Measurements from ENCODE around the gene KRT4.

Gene KRT4

DNA sequence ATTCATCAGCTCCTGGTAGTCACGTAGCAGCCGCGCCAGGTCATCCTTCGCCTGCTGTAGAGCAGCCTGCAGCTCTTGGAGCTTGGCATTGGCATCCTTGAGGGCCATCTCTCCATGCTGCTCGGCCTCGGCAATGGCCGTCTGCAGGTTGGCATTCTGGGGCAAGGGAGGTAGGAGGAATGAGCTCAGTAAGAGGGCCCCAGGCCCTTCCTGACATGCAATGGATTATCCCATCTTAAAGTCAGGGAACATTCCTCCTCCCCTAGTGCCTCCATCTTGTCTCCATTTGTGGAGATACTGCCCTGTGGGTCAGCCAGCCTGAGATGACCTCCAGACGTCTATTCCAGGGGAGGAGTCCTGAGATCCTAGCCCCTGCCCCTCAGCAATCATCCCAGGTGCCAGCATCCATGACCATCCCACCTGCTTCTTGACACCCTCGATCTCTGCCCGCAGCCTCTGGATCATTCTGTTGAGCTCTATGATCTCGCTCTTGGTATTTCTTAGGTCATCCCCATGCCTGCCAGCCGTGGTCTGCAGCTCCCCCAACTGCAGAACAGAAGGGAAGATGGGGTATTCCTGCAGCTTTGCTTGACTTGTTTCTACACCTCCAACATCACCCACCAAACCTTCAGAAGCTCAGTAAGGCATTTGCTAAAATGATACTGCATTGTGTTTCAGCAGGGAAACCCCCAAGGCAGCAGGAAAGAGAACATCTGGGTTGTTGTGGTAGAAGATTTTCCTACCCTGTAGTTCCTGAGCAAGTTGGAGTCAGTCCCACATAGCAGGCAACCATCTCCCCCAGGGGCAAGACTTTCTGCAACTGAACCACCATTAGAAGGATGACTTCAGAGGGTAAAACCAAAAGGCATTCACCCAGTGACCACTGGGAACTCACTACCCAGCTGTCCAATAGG, 22.4 kb downstream of the KRT4 start:
- no peak for DNase-seq

DNA sequence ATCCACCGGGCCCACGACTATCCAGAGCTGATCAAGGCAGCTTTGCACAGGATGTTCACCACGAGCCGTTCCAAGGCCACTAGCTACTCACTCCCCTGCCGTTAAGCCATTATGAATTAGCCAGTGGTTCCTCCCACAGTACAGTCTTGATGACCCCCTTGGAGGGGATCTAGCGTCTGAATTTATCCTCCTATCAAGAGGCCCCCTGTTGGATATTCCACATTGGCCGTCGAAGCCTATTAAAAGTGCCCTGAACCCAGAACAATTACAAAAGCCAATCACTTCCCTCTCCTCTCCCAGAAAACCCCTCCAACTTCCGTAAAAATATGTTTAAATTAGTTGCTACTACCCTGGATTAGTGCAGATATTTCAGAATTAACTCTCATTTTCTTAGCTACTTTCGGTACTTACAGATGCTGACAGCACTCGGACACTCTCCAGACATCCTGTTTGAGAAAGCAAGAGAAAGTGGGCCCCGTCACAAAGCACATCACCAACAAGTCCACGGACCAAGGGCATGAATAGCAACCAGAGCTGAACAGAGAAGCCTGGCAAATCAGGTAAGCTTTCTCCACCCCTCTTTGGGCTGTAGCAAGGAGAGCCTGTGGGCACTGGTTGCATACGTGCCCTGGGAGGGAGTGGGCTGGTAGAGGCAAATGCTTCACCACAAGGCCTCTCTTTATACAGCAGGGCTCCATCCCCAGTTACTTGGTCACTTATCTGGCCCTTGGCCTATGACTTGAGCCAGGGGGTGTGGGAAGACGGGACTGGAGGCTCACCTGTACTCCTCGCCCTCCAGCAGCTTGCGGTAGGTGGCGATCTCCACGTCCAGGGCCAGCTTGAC, 23.3 kb downstream of the KRT4 start:
- no peak for DNase-seq

DNA sequence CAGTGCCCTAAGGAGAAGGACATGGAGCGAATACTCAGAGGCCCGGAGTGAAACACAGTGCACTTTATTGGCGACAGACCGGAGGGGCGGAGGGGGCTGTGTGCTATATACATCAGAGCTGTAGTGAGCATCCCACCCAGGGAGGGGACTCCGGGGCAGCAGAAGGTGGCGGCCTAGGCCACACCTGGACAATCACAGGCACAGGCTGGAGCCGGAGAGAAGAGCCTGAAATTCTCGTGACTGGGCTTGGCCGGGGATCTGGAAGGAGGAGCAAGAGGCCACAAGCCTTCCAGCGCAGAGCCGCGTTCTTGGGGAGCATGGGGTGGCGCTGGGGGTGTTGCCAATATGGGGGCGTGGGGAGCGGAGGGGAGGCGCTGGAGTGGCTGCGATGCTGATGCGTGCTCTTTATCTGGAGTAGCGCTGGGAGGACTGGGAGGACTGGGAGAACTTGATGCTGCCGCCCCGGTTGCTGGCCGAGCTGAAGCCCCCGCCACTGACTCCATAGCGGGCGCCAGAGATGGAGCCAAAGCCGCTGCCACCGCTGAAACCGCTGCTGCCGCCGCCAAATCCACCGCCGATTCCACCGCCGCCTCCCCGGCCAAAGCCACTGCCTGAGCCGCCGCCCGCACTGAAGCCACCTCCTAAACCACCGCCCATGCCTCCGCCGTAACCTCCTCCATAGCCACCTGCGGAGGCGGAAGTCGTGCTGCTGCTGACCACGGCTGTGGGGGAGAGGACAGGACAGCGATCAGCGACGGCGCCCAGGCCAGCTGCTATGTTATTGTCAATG, 24.1 kb downstream of the KRT4 start:
- no peak for DNase-seq

DNA sequence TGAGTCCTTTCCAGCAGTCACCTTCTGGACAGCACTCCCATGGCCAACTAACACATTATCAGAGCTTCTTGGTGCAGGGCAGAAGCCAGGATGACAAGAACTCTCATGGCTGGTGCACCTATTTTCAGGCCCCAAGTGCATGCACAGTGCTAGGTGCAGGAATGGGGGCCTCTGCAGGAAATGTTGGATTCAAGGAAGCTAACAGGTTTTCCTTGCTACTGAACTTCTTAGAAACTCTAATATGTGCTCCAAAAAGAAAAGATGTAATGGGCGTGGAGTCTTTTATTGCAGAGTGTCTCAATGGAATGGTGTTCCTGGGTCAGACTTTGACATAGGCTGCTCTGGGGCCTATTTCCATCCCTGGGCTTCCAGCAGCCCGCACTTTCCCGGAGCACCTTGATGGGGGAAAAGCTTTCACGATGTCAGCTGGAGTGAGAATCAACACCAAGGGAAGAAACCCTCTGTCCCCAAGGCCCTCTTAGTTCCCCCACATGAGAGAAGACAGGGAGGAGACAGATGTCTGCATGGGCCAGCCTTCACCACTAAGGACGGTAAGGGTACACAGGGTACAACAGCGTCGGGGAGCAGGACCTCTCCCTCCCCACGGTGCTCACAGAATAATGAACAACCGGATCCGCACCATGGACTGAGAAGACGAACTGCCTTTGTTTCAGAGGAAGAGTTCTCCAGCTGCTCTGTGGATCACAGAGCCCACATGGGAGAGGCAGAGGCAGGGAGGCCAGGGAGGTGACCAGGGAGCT, 24.9 kb downstream of the KRT4 start:
- no peak for DNase-seq

DNA sequence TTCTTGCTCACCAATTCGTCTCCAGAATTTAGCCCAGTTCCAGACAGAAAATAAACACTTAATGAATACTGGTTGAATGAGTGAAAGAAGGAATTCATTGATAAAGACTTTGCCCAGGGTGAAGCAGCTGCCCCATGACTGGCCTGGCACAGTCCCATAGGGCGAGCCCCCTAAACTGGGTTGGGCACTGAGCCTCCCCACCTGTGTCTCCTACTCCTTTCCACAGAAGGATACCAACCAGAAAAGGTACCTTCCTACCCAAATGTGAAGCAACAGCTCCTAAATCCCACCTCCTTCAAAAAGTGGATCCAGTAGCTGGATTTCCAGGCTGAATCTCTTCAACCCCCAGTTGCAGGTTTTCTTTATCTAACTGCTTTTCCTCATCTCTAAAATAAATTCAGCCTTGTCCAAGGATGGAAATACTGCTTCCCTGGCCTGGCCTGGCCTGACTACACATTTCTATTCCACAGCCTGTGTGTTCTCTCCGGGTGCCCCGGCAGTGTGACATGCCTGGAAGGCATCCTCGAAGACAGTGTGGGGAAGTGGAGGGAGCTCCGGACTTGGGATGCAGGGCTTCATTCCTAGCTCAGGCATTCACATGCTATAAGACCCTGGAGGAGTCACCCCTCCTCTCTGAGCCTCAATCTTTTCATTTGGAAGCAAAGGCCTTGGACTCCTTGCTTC, 25.6 kb downstream of the KRT4 start:
- no peak for DNase-seq

DNA sequence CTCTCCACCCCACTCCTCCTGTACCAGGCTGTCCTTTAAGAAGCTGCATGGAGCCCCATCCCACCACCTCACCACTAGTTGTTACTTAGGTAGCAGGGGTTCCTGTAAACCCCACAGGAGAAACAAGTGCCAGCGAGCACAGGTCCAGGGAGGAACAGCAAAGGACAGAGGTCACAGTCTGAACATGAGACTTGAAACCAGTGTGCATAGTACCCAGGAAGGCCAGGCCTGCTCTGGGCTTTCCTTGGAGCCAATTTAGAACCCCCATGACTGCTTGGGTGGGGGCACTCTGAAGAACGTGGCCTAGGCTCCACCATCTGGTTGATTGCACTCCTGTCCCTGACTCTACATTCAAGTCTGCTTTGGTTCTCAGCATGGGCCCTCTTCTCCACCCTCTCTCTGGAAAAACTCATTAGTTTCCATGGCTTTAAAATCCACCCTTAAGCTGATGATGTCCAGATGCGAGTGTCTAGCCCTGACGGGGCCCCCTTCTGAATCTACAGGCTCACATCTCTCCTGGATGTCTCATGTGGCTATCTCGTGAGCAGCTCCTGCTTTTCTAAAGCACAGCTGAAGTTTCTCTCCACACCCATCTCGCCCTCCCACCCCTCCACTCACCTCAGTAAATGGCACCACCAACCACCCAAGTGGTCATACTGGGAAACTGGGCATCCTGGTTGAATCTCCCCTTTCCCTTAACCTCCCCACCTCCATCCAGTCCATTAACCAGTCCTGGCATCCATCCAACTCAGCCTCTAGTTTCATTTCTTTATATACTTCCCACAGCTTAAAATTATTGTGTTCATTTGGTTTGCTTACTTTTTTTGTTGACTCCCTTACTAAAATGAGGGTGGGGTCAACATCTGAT, 26.4 kb downstream of the KRT4 start:
- peak in 1 of 3 experiments; percentile 18 for DNase-seq

DNA sequence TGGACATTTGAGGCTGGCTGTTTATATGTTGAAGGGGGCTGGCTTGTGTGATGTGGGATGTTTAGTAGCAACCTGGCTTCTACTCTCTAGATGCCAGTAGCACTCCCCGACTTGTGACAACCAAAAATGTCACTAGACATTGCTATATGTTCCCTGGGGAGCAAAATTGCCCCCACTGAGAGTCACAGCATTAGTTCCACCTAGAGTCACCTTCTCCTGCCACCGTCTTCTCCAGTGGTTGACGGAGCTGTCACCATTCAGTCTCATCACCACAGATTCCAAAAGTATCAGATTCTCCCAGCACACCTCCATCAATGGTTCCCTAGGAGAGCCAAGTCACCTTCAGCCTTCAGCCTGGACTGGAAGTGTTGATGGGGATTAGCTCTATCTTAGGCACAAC, 29.0 kb downstream of the KRT4 start:
- DNase-seq, result no peak

DNA sequence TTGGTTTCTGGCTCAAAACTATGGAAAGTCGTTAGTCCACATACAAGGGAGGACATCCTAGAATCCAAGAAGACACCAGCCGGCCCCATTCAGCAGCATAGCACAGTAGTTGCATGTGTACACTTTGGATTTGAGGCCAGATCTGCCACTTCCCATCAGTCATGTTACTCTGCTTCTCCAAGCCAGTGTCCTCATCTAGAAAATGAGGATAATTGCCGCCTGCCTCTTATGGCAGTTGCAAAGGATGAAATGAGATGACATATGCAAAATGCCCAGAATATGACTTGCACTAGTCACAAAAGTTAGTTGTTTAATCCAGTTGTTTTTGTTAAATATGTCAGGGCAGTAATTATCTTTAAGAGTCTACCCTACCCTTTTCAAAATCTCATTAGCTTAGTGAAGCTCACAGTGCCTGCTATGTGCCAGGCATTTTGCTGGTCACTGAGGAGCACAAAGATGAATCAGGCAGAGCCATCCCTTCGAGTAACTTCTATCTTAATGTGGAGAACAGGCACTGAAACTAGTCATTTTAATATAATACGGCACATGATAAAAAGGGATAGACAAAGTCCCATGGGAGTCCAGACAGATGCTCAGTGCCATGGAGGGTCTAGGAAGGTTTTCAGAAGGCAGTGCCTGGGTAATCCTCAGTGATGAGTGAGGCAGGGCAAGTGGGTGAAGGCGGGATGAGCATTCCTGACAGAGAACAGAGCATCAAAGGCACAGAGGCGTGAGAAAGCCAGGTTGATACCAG, 30.2 kb downstream of the KRT4 start:
- DNase-seq, result no peak

DNA sequence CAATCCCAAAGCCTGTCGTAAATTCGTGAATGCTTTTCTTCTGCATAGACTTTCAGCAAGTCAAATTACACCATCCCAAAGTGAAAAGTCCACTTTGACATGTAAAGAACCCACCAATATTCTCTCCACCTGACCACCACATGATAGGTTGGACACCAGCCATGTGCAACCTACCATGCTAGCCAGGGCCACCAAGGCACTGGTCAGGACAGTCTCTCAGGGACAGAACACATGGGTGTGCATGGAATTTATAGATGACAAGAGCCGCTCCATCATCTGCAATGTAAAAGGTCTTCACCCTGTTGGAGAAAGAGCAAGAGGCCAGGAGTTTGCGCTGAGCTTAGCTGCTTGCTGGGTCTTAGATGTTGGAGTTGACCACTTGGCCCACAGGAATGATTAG, 31.4 kb downstream of the KRT4 start:
- DNase-seq, result no peak

DNA sequence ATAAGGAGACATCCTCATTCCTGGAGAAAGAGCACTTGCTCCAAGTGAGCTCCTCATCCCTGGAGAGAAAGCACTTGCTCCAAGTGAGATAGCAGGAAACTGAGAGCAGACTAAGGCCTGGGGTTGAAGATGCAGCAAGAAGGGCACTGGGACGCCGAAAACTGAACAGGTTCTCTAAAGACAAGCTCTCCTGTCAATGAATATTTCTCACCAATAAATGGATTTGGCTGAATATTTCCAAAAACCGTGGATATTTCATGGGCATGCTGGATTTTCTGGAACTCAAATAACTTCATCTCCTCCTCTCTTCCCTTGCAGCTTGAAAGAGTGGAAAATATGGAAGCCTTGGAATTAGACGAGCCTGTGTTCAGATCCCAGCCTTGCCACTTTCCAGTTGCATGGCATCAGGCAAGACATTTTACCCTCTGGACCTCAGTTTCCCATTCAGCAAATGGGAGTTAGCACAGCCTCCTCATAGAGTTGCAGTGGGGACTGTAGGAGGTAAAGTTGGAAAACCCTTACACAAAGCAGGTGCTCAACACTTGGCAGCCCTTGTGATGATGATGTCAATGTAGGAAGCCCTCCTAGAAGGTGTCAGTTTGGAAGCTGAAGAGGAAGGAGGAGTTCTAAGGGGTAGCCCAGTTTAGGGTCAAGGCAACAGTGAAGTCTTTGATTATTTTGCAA, 32.4 kb downstream of the KRT4 start:
- no peak for DNase-seq

DNA sequence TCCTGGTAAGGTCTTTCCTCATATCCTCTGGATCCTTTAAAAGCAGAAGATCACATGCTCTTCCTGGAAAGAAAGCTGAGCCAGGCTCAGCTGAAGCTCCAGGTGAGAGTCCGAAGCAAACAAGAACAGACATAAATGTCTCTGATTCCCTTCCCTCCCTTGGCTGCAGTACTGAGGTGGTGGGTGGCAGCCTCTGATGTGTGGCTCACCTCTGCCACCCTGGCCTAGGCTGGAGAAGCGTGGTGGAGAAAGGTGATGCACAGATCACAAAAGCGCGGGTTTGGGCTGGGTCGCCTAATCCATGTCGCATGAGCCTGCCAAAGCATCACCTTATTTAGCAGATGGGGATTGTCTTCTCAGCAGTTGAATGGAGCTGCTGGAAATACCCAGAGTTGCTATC, 34.0 kb downstream of the KRT4 start:
- no peak for DNase-seq

DNA sequence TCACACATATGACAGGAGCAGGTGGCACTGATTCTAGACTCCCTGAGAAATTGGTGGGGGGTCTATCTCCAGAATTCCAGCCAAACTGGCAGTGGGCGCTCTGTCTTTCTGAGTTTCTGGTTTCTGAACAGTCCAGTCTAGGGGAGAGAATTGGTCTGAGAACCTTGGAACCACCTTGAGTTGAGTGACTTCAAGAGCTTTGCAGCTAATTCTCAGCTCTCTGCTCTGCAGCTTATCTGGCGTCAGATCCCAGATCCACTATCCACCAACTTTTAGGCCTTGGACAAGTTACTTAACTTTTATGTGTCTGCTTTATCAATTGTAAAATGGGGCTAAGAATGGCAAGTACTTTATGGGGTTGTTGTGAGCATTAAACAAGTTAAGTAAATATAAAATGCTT, 35.1 kb downstream of the KRT4 start:
- no peak for DNase-seq

DNA sequence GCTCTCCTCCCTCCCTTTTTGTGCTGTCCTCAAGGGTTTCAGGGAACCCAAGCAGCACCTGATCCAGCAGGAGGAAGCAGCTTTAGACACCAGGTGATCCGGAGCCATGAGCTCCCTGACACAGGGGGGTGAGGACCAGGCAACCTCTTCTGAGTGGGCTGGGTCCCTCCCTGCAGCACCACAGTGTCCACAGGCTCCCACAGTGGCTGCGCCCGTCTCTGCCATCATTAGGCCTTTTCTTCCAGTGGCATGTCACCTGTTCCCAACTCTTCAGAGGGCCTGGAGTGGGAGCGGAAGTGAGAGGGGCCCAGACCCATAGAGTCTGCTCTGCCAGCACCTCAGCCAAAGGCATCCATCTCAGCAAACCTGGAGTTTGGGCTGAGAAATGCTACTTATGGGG, 36.4 kb downstream of the KRT4 start:
- DNase-seq, result no peak

DNA sequence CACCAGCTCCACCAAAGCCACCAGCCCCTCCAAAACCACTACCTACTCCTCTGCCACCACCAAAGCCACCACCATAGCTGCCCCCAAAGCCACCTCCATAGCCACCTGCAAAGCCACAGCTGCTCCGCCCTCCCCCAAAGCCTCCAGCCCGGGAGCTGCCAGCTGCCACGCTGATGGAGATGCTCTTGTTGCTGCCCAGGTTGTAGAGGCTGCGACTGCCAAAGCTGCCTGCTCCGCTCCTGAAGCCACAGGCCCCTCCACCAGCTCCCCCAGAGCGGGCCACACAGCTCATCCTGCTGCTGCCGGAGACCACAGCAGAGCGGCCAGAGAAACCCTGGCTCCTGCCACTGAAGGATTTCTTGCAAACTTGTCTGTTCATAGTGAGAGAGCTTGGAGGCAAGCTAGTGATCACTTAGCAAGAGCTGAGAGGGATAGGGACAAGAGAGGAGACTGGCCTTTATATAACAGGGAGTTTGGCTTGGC, 37.0 kb downstream of the KRT4 start, which contains the start of gene KRT76:
Gene KRT76 (minus strand): TSS at position 433 of the 483 bp plus-strand sequence. CDS start 54 bp downstream, at position 379.
- DNase-seq, result no peak

DNA sequence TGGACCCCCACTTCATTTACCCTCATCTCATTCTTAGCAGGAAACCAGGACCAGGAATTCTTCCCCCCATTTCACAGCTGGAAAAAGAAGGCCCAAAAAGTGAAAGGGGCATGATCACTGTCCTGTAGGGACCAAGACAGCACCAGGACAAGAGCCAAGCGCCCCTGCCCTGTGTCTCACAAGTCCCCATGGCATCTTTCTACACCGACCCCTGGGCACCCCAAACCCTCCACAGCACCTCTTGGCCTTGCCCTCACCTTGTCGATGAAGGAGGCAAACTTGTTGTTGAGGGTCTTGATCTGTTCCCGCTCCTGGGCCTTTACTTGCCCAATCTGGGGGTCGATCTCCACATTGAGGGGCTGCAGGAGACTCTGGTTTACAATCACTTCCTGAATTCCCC, 37.5 kb downstream of the KRT4 start:
- DNase-seq, result no peak

DNA sequence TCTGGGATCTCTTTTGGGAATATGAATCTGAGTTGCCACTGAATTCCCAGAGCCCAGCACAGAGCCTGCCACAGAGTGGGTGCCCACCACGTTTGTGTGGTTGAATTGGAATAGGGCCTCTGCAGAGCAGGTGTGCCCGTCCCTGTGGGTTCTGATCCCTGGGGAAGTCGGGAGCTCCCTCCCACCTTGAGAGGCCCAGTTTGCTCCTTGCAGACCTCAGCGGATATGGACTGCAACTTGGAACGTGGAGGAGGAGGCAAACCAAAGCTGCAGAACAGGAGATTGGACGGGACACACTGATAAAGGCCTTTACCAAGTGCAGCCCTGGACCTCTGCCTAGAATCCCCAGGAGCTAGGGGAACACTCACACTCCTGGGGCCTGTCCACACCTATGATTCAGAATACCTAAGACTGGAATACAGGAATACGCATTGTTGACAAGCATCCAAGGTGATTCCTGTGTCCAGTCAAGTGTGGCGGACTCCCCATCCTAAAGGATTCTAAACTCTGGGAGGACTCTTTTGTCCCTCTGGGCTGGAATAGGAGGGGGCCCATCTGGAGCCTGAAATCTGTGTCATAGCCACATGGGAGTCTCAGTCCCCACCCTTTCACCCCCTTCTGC, 39.2 kb downstream of the KRT4 start:
- no peak for DNase-seq

DNA sequence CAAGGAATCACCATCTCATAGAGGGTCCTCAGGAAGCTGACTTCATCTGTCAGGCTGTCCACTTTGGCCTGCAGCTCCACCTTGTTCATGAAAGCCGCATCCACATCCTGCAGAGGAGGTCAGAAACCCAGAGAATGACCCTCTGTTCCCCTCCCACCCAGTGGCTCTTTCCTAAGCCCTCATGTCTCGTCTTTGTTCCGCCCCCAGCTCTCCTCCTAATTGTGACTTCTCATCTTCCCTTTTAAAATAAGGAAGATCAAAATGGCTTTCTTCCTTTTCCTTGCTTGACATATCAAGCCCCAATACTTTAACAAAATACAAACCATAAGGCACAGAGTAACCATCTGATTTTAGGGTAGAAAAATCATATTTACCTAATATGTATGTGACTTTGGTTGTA, 41.1 kb downstream of the KRT4 start:
- DNase-seq, result no peak

DNA sequence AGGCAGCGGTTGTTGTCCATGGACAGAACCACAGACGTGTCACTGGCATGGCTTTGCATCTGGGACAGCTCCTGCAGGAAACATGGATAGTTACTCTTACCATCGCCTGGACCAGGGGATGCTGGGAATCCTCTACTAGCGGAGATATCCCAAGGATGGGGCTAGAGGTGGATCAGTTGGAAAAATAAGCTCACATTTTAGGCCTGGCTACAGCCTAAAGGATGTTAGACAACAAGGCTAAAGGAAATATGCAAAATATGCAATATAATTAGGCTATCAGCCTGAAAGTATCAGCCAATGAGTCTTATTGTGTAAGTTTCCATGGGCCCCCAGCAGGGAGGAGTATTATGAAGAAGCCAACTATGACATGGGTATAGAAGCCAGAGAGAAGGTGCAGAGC, 41.7 kb downstream of the KRT4 start:
- no peak for DNase-seq

DNA sequence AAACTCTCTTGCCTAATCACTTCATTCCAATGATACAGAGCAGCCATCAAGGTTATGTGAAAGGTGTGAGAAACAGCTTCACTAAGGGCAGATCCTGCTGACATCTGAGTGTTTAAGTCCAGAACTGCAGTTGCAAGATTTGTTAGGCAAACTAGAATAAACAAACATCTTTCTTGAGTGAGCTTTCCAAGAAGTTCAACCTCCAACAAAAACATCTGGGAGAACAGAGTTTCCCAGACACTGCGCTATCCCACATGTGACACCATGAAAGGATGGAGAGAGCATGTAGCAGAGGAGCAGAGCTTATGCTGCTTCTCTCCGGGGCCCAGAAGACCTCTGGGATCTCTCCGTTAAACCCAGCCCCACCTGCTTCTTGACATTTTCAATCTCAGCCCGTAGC, 42.4 kb downstream of the KRT4 start:
- DNase-seq, result no peak
